NCI-H748 (cell line): Measurements from ENCODE around the gene XPNPEP2.

Experiments used
- DNase-seq: peaks from one replicate; lab custom pipeline; 2025; ENCODE audit not compliant: unreplicated experiment; lab: John Stamatoyannopoulos, UW

The XPNPEP2 gene, protein sequence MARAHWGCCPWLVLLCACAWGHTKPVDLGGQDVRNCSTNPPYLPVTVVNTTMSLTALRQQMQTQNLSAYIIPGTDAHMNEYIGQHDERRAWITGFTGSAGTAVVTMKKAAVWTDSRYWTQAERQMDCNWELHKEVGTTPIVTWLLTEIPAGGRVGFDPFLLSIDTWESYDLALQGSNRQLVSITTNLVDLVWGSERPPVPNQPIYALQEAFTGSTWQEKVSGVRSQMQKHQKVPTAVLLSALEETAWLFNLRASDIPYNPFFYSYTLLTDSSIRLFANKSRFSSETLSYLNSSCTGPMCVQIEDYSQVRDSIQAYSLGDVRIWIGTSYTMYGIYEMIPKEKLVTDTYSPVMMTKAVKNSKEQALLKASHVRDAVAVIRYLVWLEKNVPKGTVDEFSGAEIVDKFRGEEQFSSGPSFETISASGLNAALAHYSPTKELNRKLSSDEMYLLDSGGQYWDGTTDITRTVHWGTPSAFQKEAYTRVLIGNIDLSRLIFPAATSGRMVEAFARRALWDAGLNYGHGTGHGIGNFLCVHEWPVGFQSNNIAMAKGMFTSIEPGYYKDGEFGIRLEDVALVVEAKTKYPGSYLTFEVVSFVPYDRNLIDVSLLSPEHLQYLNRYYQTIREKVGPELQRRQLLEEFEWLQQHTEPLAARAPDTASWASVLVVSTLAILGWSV

GRCh38 chrX:129738466-129739308 is at the start of gene XPNPEP2:
TSS of gene XPNPEP2 (plus strand) at chrX:129738979. CDS start at chrX:129739214, 235 bp downstream.
- no peak for DNase-seq

- no peak for DNase-seq
Measured at GRCh38 chrX:129689796-129690195, 49.0 kb upstream of the XPNPEP2 start.

DNA sequence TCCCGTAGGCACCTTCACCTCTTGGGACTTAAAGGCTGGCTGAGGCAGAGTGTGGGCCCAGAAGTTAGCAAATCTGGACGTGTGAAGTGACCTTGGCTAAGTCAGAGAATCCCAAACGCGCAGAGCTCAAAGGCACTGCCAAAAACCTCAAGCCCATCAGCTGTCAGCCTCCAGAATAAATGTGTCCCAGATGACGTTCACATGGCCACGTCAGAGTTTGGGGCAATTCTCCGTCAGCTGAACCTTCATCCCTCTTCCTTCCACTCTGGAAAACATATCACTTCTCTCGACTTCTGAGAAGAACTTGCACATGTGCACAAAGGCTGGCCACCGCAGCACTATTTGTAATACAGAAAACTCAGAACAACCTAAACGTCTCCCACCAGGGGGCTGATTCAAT is 48.3 kb upstream of the XPNPEP2 start:
- DNase-seq = no peak

- DNase-seq = no peak
Measured at GRCh38 chrX:129693354-129693753, 45.4 kb upstream of the XPNPEP2 start.

GRCh38 chrX:129694805-129695204 is 44.0 kb upstream of the XPNPEP2 start:
- DNase-seq = no peak

GRCh38 chrX:129695535-129695934 is 43.2 kb upstream of the XPNPEP2 start:
- DNase-seq = no peak

GRCh38 chrX:129695937-129696336 is 42.8 kb upstream of the XPNPEP2 start:
- no peak for DNase-seq

GRCh38 chrX:129696463-129697155 is 42.2 kb upstream of the XPNPEP2 start:
- DNase-seq = no peak

DNA sequence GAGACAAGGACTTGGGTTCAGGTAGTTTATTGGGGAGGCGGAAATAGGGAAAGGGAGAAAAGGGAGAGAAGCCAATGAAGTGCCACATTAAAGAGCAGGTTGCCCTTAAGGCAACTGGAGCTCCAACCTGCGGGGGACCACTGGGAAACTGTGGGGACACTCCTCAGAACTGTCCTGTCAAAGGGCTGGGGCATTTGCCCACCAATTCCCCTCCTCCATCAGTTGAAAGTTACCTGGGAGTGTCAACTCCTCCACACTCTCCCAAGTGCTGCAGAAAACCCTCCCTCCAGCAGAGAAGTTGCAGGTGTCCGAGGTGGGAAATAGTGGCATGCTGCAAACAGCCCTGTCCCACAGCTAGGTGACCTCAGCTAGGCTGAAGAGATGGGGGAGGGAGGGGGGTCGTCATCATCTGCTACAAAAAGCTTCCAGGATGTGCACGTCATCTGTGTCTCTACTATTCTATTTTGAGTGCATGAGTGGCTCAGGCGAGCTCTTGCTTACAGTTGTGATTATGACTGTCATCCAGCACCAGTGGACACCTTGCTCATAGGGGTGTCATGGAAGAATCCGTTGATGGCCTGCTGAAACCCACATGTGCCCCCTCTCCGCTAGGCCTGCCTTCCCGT is 41.5 kb upstream of the XPNPEP2 start:
- DNase-seq = no peak

GRCh38 chrX:129698150-129698549 is 40.6 kb upstream of the XPNPEP2 start:
- no peak for DNase-seq

GRCh38 chrX:129700536-129700935 is 38.2 kb upstream of the XPNPEP2 start:
- no peak for DNase-seq

DNA sequence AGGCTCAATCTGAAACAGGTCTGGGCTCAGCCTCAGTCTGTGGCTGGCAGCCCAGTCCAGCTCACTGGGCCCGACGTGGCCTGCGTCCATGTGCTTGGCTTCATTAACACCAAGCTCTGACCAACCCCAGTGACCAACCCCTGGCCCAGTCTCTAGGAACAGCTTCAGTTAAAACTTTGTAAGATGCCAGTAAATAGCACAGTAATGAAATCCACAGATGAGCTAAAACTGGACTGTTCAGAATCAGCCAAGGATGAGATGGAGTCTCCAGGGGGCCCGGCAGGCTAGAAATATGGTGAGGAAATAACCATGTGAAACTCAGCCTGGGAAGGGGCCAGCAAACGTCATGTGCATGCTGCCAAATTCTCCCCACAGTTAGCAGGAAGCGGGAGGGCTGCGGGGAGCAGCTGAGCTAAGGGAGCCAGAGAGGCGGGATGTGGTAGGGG is 37.1 kb upstream of the XPNPEP2 start:
- no peak for DNase-seq

GRCh38 chrX:129704491-129704890 is 34.3 kb upstream of the XPNPEP2 start:
- DNase-seq = no peak

GRCh38 chrX:129705377-129705925 is 33.3 kb upstream of the XPNPEP2 start:
- DNase-seq = no peak

- no peak for DNase-seq
Measured at GRCh38 chrX:129705988-129706387, 32.8 kb upstream of the XPNPEP2 start.

DNA sequence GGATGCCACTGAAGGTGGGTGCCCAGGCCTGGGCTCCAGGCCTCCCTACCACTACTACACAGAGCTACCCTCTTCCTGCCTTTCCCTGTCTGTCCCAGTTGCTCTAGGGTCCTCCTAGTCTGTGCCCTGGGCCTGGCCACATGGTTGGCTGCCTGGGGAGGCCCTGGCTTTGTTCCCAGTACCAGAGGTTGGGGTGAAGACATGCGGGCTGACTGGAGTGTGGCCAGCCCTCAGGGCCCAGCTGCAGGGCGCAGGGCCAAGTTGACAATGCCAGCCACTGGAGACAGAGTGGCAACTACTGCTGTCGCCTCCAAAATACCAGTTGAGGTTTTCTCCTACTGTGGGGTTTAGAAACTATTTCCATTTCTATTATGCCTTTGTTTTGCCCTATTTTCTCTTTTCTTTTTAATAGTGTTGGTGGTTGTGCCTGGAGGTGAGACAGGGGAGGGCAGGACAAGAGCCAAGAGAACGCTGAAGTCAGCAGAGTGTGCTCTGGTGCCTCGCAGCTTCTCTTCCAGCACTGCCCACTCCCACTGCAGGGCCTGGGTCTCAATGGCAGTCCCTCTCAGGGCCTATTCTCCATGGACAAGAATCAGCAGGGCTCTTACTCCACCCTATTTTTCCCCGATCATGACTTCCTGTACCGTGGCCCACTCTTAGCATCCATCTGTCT is 32.2 kb upstream of the XPNPEP2 start:
- no peak for DNase-seq

- no peak for DNase-seq
Measured at GRCh38 chrX:129714581-129714980, 24.2 kb upstream of the XPNPEP2 start.

DNA sequence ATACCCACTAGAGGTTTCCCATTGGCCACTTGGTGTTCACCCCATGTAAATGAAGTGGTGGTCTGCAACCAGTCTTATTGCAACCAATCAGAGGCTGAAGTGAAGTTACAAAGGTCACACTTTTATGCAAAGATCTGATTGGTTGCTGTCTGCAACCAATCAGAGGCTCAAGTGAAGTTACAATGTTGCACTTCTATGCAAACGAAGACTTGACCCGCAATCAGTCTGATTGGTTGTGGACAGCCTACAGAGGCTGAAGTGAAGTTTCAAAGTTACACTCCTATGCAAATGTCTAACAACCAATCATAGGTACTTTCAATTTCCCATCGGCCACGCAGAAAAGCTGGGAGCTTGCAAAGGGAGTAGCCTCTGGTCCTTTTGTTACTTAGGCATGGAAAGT is 22.3 kb upstream of the XPNPEP2 start:
- no peak for DNase-seq

GRCh38 chrX:129717892-129718291 is 20.9 kb upstream of the XPNPEP2 start:
- no peak for DNase-seq

GRCh38 chrX:129718676-129719075 is 20.1 kb upstream of the XPNPEP2 start:
- DNase-seq = no peak
